ENCODE measurements around the gene DDX52.
"Not testable (repeated sequence)": the region's sequence is repeated elsewhere in the genome, so short reads cannot be mapped to it uniquely, and the experiment has no call there.

The DDX52 gene, protein sequence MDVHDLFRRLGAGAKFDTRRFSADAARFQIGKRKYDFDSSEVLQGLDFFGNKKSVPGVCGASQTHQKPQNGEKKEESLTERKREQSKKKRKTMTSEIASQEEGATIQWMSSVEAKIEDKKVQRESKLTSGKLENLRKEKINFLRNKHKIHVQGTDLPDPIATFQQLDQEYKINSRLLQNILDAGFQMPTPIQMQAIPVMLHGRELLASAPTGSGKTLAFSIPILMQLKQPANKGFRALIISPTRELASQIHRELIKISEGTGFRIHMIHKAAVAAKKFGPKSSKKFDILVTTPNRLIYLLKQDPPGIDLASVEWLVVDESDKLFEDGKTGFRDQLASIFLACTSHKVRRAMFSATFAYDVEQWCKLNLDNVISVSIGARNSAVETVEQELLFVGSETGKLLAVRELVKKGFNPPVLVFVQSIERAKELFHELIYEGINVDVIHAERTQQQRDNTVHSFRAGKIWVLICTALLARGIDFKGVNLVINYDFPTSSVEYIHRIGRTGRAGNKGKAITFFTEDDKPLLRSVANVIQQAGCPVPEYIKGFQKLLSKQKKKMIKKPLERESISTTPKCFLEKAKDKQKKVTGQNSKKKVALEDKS

DNA sequence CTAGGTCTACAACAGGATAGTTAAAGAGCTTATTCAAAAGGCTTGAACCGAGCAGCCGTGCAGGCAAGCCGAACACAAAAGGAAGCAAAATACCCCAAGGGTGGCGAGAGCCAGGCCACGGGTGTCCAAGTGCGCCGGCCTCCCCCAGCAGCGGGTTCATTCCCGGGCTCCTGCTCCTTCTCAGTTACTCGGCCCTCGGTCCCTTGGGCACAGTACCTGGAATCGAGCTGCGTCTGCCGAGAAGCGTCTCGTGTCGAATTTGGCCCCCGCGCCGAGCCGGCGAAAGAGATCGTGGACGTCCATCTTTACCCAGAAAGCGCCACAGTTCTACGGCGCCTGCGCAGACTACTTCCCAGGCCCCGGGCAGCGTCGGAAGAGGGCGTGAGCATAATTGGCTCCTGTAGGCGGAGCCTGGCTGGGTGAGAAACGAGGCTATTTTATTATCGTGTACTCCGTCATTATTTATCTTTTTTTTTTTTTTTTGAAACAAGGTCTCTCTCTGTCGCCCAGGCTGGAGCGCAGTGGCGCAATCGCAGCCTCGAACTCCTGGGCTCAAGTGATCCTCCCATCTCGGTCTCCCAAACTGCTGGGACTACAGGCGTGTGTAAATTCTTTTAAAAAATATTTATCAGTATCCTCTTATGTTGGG, at the start of gene DDX52:
Gene DDX52, minus strand, starts transcription at position 329 of the 649 bp plus-strand sequence. Its CDS starts 26 bp downstream, at position 303.
- peak; percentile 77 for DNase-seq (ENCODE audit: low read depth, low spot score)

DNA sequence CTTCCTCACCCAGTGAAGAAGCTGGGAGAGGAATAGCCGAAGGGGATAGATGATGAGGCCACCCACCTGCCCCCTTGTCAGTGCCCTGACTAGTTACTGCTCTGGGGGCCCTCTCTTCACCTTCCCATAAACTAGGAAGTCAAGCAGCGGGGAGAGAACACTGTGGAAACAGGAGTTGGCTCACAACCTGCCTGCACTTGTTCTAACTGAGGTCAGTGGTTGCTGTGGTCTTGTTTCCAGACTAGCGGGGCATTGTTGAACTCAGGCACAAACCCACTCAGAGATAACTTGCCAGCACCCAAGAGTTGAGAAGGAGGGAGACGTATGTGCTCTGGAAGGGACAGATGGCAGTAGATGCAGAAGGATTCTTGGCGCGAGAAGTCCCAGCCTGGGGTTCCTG, 48.6 kb upstream of the DDX52 start:
- DNase-seq (ENCODE audit: low read depth, low spot score): no peak

DNA sequence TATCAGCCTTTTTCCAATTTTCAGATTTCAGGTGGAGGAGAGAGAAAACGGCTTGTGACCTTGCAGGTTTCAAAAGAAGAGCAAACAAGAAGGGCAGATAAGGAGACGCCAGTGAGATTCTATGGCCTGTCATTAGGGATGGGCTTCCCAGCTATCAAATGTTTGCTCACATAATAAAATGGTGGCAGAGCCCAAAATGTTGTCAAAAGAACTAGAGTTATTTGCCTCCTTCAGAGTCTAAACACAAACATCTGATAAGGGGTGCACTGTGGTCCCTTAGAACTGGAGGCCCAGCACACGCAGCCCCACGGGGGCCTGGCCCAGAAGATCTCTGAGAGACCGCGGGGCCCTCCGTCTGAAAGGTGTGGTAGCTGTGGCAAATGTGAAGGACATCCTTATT, 46.1 kb upstream of the DDX52 start:
- no peak for DNase-seq (ENCODE audit: low read depth, low spot score)

DNA sequence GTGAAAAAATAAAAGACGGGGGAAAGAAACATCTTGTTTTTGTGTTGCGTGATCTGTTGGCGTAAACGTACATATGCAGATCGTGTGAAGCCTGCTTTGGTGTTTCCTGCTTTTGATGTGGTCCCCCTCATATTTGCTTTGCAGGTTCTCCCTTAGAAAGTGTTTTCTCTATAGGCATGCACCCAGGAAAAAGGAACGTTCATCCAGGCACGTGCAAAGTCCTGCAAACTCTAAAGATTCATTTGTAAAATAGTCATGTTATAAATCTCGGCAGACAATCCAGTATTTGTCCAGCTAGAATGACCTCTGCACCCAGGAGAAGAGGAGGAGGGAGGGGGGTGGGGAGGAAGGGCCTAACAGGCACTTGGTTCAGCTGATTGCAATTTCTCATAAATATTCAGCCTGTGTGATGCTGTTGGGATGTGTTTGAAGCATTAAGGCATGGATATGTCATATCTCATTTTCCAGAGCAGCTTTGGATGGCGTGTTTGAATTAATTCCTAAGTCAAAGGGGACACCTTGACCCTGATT, 40.3 kb upstream of the DDX52 start:
- no peak for DNase-seq (ENCODE audit: low read depth, low spot score)

DNA sequence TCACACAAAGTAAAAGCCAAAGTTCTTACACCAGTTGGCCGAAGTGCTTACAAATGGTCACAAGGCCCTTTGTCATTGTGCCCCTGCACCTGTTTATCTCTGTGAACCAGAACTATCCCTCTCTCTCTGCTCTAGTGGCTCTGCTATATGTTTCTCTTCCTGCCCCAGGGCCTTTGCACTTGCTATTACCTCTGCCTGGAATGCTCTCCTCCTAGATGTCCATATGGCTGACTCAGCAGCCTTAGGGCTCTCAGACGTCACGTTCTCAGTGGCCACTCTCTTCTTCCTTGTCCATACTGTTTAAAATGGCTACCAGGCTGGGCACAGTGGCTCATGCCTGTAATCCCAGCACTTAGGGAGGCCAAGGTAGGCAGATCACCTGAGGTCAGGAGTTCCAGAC, 38.8 kb upstream of the DDX52 start:
- DNase-seq (ENCODE audit: low read depth, low spot score): no peak

DNA sequence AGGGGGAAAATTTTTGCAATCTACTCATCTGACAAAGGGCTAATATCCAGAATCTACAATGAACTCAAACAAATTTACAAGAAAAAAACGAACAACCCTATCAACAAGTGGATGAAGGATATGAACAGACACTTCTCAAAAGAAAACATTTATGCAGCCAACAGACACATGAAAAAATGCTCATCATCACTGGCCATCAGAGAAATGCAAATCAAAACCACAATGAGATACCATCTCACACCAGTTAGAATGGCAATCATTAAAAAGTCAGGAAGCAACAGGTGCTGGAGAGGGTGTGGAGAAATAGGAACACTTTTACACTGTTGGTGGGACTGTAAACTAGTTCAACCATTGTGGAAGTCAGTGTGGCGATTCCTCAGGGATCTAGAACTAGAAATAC, 36.7 kb upstream of the DDX52 start:
- not testable (repeated sequence) for DNase-seq (ENCODE audit: low read depth, low spot score)

DNA sequence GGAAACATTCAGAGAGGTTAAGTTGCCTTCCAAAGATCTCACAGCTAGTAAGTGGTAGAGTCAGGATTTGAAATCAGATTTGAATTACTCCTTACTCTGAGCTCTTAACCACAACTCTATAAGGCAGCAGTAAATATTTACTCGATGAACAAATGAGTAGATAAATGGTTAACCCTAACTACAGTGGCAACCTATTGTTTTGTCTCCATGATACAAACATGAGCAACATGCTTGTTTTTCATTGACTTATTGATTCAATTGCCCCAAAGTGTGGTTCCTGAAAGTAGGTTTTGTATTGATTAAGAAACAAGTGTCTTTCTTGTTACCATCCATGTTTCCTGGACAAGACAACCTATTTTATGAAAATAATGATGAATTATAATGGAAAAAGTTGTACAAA, 34.8 kb upstream of the DDX52 start:
- DNase-seq (ENCODE audit: low read depth, low spot score): no peak

DNA sequence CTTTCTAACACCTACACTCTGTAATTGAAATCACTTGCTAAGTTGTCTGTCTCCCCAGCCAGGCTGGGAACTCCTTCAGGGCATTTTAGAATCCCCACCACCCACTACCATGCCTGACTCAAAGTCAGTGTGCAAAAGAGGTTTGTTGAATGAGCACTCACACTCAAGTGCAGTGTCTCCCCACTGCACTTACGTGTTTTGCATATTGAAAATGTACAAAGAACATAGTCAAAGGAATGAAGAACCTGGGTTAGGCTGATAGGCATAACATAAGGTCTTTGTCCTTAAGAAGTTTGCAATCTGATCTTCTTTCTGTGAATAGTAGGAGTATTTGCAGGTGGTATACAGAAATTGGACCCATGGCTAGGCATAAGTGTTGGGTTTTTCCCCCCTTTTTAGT, 33.8 kb upstream of the DDX52 start:
- no peak for DNase-seq (ENCODE audit: low read depth, low spot score)

DNA sequence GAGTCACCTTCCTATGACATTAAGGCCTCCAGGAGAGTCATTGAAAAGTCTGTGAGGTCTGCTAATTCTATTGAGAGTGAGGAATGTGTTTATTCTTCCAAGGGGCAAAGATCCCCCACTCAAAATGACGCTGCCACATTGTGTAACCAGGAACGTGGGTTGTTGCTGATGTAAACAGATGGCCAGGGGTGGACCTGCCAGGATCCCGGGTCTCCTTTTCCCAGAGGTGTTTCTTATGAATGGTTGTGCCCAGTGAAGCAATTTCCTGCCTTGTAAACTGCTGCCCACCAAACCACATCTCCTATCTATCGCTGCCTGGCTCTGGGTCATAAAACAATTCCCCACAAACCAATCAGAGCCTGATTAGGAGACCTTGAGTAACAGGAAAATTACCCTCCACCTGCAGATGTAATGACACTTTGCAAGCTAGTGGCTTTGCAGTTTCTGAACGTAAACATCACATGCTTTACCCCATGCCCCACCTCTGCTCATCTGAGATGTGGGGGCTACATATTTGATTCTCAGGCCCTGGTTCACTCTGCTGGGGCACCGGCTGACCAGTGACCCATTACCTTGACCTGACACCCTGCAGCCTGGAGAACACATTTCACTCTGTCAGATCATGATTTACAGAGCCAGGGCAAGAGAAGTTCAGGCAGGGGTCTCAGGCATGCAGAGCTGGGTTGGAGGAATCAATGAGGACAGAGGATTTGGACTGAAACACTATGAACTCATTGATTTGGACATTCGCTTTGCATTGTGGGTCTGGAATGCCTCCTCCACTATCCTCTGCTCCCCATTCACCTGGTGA, 33.1 kb upstream of the DDX52 start:
- no peak for DNase-seq (ENCODE audit: low read depth, low spot score)

DNA sequence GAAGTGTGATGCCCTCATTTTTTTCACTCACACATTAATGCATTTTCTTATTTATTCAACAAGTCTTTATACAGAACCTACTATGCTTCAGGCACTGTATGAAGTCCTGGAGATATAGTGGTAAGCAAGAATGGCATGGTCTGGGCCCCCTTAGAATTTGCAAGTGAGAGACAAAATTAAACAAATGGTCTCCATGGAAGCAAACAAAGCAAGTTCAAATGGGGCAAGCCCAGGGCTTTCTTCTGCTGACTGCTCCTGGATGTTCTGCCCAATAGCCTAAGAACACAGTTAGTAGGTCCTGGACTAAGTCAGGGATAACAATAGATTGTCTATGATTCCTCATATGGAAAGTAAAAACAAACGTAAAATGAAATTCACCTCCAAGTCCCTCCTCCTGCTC, 31.3 kb upstream of the DDX52 start:
- no peak for DNase-seq (ENCODE audit: low read depth, low spot score)

DNA sequence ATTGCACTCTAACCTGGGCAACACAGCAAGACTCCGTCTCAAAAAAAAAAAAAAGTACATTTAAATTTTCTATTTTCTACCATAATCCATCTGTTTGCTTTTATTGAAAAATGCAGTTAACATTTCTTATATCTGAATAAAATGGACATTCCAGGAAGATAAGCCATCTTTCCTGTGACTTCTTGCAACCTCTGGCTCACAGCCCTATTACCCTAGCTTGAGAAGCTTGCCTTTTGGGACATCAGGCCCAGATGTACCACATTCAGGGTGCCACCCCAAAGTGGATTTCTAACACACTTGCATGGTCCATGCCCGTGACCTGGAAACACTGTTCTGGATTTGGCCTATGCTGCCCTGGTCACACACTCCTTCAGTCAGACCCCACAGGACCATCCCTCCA, 30.1 kb upstream of the DDX52 start:
- no peak for DNase-seq (ENCODE audit: low read depth, low spot score)

DNA sequence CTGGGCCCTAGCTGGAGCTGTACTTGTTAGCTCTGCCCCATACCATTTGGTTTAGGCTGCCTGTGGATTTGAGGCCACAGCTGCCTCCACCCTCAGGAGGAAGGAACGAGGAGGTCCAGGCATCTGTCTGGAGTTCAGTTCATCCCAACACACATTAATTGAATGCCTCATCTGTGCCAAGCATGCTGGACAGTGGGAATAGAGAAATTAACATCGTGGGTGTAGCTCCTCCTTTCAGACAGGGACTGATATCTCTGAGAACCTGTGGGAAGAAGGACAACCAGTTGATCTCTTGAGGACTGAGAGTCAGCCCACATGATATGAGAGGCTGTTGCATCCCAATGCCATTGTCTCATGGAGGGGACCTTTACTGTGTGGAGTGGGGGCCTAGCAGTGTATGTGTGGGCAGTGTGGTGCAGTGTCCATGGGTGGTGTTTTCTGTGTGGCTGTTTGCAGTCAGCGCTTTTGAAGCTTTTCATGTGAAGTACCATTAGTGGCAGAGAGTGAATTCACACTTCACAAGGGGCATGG, 29.4 kb upstream of the DDX52 start:
- DNase-seq (ENCODE audit: low read depth, low spot score): no peak

DNA sequence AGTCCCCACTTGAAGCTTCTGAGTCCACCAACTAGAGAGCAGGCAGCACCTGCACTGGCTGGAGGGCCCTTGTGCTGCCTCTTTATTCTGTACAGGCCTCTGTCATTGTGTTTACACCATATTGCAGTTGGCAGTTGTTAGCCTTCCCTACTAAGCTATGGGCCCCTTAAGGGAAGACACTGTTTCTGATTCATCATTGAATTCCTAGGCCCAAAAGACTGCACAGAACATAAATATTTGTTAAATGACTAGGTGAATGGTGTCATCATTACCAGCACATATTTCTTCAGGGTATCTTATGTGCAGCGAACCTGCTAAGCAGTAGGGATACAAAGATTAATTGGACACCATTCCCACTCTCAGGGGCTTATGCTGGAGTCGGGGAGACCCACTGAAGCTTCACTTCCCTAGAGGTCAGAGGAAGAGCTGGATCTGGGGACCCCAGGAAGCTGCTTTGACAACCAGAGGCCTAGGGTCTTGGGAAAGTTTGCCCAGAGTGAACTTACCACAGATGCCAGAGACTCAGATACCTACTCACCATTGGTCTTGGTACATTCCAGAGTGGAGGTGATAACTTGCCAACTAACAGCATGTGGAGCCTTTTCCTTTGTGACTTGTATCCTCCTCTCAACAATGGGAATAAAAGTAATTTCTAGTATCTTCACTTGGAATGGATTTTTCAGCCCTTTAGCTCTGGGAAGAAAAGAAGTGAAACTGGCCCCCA, 28.7 kb upstream of the DDX52 start:
- no peak for DNase-seq (ENCODE audit: low read depth, low spot score)

DNA sequence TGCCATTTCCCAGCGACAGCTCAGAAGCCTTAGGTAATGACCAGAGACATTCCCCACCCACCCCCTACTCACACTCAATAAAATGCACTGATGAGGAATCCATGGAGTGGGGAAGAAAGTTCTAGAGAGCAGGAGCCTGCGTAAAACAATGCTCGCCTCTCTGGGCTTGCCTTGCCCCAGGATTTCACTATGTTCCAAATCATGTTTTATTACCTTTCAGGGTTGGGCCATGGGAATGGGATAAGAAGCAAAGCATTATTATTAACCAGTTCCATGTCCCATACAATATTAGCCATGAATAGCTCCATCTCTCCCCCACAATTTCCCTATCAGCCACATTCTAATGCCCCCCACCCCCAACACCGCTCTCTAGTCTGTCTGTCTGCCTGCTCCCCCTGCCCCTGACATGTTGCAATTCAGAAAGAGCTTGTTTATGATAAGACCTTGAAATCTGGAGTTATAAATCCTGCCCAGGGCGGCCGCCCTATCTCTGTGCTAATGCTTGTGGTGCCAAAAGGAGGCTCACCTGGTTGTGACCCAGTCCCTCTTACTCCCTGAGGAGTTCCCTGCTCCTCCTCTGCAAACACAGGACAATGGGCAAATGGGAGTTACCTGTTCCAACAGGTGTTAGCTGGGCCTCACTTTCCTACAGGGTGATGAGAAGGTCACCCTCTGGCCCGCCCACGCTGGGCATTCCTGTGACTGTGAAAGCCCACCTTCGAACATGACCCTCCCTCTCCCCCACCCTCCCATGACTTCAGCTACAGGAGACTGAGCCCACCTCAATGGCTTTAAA, 28.0 kb upstream of the DDX52 start:
- DNase-seq (ENCODE audit: low read depth, low spot score): no peak

DNA sequence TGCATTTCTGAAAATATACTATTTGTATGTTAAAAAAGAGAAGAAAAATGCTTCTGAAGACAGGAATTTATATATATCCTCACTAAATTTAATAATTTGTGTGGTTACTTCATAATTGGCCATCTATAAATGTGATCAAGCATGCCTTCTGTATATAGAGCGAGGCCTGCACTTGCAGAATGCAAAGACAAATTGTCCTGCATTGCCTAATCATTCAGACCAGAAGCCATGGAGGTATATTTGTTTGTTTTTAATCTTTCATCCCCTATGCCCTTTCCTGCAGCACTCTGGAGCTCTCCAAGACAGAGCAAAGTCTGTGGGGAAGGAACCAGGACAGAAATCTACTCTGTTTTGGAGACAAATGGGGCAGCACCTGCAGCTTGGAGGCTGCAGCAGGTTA, 23.8 kb upstream of the DDX52 start:
- DNase-seq (ENCODE audit: low read depth, low spot score): no peak

DNA sequence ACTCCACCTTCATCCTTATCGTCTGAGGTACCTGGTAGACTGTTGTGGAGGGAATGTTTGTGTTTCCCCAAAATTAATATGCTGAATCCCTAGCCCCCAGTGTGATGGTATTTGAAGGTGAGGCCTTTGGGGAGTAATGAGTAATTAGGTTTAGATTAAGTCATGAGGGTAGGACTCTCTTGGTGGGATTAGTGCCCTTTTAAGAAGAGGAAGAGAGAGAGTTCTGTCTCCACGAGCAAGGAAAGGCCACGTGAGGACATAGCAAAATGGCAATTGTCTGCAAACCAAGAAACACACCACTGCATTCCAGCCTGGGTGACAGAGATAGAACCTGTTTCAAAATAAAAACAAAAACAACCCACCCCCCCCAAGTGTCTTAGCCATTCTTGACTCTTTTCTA, 21.0 kb upstream of the DDX52 start:
- DNase-seq (ENCODE audit: low read depth, low spot score): no peak

DNA sequence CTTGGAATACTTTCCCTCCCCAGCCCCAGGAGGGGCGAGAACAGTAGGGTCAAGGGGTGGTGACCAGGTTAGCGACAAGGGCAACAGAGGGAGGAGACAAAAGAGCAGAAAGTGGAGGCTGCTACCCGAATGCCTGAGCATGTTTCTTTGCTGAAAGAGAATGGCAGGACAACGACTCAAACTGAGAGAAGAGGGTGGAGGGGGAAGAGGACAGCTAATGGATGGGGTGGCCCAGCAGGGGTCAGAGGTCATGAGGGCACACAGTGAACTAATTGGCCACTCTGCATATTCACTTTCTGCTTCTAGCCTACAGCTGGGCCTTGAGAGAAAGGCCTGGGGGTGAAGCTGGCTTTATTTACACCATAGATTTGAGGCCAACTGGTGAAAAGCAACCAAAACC, 19.1 kb upstream of the DDX52 start:
- no peak for DNase-seq (ENCODE audit: low read depth, low spot score)

DNA sequence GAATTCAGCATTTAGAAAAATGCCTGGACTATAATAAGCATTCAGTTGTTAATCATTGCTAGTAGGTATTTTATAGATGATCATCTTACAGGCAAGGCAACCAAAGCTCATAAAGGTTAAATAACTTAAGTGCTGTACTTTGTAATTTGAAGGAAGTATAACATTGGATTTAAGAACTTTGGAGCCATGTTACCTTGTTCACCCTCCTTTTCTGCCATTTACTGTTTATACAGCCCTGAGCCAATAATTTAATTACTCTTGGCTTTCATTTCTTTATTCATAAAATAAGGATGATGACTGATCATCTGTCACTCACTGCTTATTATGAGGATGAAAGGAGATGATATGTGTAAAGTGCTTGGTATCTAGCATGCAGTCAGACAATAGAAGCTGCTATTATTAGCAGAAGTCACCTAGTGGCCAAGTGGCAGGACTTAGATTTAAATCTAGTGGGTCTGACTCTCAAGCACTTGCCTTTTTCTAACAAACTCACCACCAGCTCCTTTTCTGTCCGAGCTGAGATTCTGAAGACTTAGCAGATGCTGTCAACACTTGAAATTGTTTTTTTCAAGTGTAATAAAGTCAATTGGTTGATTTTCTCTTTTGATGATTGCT, 18.3 kb upstream of the DDX52 start:
- no peak for DNase-seq (ENCODE audit: low read depth, low spot score)

DNA sequence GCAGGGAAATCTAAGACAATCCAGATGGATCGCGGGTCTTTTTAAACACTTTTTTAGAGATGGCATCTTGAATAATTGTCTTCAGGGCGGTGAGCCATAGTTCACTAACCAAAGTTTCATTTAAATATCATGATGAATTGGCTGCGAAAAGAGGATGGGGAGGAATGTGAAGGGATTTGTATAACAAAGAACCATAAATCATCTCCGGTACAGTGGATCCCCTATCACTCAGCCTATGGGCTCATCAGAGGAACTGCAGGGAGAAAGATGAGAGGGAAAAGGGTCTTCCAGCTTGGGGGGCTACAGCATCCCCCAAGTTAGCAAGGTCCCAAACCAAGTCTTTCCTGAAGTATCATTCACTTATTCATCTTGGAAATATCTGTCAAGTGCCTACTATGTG, 16.7 kb upstream of the DDX52 start:
- DNase-seq (ENCODE audit: low read depth, low spot score): no peak

DNA sequence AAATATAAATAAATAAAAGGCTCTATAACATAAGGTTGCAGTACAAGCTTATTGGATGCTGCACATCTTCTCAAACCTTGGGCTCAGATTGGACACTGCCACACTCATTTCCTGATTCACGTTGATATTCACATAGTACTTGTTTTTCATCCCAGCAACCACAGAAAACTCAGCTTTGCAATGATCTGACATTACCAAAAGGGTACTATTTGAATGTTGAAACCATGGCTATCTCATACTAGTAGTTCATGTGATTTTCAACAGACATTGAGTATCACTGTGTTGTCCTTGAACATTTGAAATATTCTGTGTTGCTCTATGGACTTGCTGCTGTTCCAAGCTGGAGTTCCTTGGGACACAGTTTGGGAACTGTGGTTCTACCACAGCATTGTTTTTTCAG, 14.0 kb upstream of the DDX52 start:
- DNase-seq (ENCODE audit: low read depth, low spot score): no peak
